GM21576 (cell line): ENCODE measurements around the gene POLD1.

Source experiments
- ATAC-seq: cut with Tn5 transposase; IDR thresholded peaks from one replicate; pipeline ENCODE4 v1.9.1; 2021; ENCODE audit warnings: mild to moderate bottlenecking, moderate library complexity; ENCODE audit not compliant: unreplicated experiment

The POLD1 gene

GRCh38 chr19:50417111-50418081 lies 33.2 kb downstream of the POLD1 start:
- ATAC-seq = no peak

GRCh38 chr19:50418176-50419021 lies 34.3 kb downstream of the POLD1 start, which contains the start of gene SPIB:
SPIB (plus strand) TSS chr19:50418938; CDS start chr19:50418963, 25 bp downstream.
- ATAC-seq = no peak

GRCh38 chr19:50419022-50419579 lies 35.0 kb downstream of the POLD1 start:
- ATAC-seq = no peak

- ATAC-seq = no peak
Measured at GRCh38 chr19:50419580-50420035, 35.5 kb downstream of the POLD1 start.

DNA sequence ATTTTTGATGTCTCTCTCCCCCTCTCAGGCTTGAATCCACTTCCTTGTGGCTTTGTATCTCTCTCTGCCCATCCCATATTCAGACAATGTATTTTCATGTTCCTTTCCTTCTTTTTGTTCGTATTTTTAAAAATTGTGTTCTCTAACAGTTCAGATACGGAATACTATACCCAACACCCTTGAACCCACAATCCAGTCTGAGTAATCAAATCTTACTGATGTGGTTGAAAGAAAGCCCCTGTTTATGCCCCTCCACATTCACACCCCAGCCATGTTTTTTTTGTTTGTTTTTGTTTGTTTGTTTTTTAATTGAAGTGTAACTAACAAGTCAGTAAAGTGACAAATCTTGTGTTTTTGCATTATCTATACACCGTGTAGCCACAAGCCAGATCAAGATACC lies 36.0 kb downstream of the POLD1 start:
- ATAC-seq = no peak

DNA sequence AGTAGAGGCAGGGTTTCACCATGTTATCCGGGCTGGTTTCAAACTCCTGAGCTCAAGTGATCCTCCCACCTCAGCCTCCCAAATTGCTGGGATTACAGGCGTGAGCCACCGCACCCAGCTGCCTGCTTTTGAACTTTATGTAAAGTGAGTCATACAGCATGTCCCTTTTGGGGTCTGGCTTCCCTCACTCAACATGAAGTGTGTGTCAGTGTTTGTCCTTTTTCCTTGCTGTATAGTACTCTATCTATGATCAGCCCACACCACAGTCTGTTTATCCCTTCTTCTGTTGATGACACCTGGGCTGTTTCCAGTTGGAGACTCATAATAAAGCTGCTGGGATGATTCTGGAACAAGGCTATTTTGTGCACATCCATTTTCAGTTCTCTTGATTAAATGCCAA lies 36.7 kb downstream of the POLD1 start:
- ATAC-seq = no peak

- no peak for ATAC-seq
Measured at GRCh38 chr19:50422397-50423278, 38.5 kb downstream of the POLD1 start.

DNA sequence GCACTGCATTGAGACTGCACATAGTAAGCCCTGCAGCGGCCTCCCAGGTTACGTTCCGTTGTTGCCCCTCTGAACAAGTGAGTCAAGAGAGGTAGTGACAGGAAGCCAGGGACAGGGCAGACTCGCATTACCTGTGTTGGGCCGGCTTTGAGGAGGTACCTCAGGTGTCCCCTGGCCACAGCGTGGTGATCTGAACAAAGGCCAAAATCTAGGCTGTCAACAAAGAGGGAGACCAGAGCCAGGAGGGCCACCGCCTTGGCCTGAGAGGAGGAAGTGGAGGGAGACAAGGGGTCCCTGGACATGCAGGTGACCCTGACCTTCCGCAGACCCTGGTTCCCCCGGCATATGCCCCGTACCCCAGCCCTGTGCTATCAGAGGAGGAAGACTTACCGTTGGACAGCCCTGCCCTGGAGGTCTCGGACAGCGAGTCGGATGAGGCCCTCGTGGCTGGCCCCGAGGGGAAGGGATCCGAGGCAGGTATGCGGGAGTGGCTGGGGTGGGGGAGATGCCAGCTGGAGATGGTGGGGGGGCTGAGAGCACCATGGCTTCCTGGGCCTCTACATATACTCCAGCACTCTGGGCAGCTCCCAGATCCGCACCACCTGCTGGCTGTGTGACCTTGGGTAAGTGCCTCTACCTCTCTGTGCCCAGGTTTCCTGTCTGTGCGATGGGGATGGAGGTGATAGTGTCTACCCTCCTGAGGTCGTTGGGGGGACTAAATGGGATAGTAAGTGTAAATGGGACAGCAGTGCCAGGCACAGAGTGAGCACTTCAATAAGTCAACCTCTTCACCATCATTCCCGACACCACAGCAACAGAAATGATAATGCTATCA lies 39.3 kb downstream of the POLD1 start:
- no peak for ATAC-seq

- no peak for ATAC-seq
Measured at GRCh38 chr19:50425581-50425980, 41.4 kb downstream of the POLD1 start.

DNA sequence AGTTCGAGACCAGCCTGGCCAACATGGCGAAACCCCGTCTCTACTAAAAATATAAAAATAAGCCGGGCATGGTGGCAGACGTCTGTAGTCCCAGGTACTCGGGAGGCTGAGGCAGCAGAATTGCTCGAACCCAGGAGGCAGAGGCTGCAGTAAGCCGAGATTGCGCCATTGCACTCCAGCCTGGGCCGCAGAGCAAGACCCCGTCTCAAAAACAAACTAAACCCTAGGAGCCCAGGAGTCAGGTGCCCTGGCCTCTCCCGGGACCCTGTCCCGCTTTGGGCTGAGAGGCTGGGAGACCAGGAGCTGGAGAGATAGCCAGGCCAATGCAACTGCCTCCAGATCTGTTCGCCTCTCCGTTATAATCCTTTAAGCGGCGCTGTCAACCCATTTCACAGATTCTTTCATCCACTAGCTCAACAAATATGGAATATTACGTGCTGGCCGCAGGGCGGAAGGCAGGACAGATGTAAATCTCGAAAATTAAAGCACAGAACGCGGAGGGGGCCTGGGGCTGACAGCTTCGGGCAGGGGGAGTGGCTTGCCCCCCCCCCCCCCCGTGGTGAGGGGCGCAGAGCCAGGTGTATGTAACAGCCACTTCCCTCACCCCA lies 43.3 kb downstream of the POLD1 start:
- ATAC-seq = no peak

GRCh38 chr19:50427997-50428425 lies 43.9 kb downstream of the POLD1 start:
- no peak for ATAC-seq

GRCh38 chr19:50428772-50429463 lies 44.8 kb downstream of the POLD1 start:
- no peak for ATAC-seq

- ATAC-seq = no peak
Measured at GRCh38 chr19:50430888-50431342, 46.8 kb downstream of the POLD1 start.

GRCh38 chr19:50431343-50432220 lies 47.4 kb downstream of the POLD1 start:
- ATAC-seq = peak; percentile 71

DNA sequence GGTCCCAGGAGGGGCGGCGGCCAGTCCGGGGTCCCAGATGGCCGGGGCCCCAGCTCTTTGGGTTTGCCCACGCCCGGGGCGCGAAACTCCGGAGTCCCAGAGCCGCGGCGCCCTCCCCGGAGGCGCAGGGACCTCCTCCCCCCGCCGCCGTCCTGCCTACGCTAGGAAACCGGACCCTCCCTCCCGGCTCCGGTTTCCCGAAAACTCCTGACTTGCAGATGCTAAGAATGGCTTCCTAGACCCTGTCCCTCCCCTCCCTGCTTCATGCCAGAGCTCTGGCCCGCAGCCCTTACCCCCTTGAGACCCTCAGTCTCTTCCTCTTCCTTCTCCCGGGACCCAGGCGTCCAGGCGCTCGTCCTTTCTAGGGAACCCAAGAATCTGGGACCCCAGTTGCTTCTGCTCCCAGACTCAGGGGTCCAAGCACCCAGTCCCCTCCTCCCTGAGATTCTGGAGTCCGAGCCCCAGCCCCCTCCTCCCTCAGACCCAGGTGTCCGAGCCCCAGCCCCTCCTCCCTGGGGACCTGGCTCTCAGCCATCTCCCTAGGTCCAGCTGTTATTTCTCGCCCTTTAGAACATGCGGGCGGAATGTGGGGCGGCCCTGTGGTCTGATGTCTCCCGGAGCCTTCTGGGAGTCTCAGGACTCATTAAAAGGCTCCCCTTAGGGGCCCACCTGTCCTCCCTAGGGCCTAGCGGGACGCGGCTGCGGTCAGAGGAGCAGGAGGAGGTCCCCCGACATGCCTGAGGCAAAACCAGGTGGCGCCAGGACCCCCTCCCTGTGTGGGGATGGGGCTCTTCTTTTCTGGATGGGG lies 48.3 kb downstream of the POLD1 start, which contains the start of gene MYBPC2:
MYBPC2 (plus strand) TSS at position 672 of the 808 bp plus-strand sequence; CDS start at position 734, 62 bp downstream.
- no peak for ATAC-seq
